PFSK-1 (cell line): ENCODE results near the gene CUTA.

ENCODE experiments used
- FOXP2 ChIP-seq: optimal IDR thresholded peaks from 2 replicates; pipeline ENCODE3; 2011; ENCODE audit warnings: borderline replicate concordance, control low read depth, inconsistent platforms; ENCODE audit not compliant: insufficient read depth; ENCODE audit errors: extremely low read length, extremely low read depth
- POLR2AphosphoS5 ChIP-seq: IDR thresholded peaks from 2 replicates; pipeline ENCODE4 v1.6.1; 2012; ENCODE audit warnings: low read depth, mild to moderate bottlenecking, control low read depth, low read length, moderate library complexity
- SIN3A ChIP-seq: IDR thresholded peaks from 2 replicates; pipeline ENCODE4 v1.6.1; 2012; ENCODE audit warnings: mild to moderate bottlenecking, low read length, moderate library complexity, borderline replicate concordance; ENCODE audit not compliant: insufficient read depth
- TAF1 ChIP-seq: IDR thresholded peaks from 2 replicates; pipeline ENCODE4 v1.6.1; 2012; ENCODE audit warnings: low read length, control low read depth, borderline replicate concordance; ENCODE audit not compliant: insufficient read depth
- TF ChIP-seq, protein P1 (sequence below), 2 experiments: IDR thresholded peaks; 2 replicates each; pipeline versions ENCODE4 v1.6.1 to v1.8.0; 2011 to 2012; ENCODE audit warnings: low read depth in 2 of 2, low read length in 2 of 2, control low read depth in 1 of 2, inconsistent platforms in 1 of 2, mild to moderate bottlenecking in 1 of 2, moderate library complexity in 1 of 2; ENCODE audit not compliant: insufficient read depth in 1 of 2

Gene CUTA

DNA sequence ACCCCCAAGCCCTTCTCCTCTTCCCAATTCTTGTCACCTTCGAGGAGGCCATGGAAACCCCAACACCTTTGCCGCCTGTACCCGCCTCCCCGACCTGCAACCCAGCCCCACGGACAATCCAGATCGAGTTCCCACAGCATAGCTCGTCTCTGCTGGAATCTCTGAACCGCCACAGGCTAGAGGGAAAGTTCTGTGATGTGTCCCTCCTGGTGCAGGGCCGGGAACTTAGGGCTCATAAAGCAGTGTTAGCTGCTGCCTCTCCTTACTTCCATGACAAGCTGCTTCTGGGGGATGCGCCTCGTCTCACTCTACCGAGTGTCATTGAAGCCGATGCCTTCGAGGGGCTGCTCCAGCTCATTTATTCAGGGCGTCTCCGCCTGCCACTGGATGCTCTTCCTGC is 37.1 kb upstream of the CUTA start:
- TF ChIP-seq FOXP2 (no peak), TAF1 (no peak), POLR2AphosphoS5 (no peak), SIN3A (no peak)
- TF ChIP-seq, protein P1, sequence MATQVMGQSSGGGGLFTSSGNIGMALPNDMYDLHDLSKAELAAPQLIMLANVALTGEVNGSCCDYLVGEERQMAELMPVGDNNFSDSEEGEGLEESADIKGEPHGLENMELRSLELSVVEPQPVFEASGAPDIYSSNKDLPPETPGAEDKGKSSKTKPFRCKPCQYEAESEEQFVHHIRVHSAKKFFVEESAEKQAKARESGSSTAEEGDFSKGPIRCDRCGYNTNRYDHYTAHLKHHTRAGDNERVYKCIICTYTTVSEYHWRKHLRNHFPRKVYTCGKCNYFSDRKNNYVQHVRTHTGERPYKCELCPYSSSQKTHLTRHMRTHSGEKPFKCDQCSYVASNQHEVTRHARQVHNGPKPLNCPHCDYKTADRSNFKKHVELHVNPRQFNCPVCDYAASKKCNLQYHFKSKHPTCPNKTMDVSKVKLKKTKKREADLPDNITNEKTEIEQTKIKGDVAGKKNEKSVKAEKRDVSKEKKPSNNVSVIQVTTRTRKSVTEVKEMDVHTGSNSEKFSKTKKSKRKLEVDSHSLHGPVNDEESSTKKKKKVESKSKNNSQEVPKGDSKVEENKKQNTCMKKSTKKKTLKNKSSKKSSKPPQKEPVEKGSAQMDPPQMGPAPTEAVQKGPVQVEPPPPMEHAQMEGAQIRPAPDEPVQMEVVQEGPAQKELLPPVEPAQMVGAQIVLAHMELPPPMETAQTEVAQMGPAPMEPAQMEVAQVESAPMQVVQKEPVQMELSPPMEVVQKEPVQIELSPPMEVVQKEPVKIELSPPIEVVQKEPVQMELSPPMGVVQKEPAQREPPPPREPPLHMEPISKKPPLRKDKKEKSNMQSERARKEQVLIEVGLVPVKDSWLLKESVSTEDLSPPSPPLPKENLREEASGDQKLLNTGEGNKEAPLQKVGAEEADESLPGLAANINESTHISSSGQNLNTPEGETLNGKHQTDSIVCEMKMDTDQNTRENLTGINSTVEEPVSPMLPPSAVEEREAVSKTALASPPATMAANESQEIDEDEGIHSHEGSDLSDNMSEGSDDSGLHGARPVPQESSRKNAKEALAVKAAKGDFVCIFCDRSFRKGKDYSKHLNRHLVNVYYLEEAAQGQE (IDR thresholded peaks at IDR 0.05; ENCODE audit: insufficient read depth in 1 of 2, low read depth in 2 of 2, low read length in 2 of 2): no peak

GRCh38 chr6:33454009-33454946 is 36.4 kb upstream of the CUTA start, which contains the start of gene ZBTB9:
ZBTB9 (plus strand) TSS chr6:33454576; CDS start chr6:33455101, 525 bp downstream.
- TF ChIP-seq SIN3A (no peak; the same call in 1 of the 2 replicates), POLR2AphosphoS5 (peak; percentile 93), FOXP2 (peak; percentile 95), TAF1 (peak; percentile 83; the same call in 1 of the 2 replicates)
- TF ChIP-seq, protein P1 (IDR thresholded peaks at IDR 0.05; ENCODE audit: insufficient read depth in 1 of 2, low read depth in 2 of 2, low read length in 2 of 2): no peak; a peak in 2 of 4 replicates

GRCh38 chr6:33453393-33454008 is 35.6 kb upstream of the CUTA start:
- TF ChIP-seq, protein P1 (IDR thresholded peaks at IDR 0.05; ENCODE audit: insufficient read depth in 1 of 2, low read depth in 2 of 2, low read length in 2 of 2): no peak
- TF ChIP-seq POLR2AphosphoS5 (no peak), FOXP2 (no peak), TAF1 (no peak), SIN3A (no peak)

DNA sequence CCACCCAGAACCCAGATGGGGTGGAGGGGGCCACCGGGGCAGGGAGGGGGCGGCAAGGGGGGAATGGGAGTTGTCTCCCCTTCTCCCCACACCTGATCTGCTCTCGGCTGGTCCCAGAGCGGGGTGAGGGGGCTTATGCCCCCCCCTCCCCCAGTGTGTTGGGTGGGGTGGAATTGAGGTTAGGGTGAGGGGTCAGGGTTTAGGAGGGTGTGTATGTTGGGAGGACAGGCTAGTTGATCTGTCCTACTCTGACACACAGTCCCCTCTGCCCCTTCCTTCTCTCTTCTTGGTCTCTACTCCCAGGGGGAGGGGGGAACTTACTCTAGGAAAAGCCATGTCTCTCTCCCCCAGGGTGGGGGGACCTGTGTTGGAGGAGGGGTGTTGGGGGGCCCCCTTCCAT is 34.6 kb upstream of the CUTA start:
- TF ChIP-seq FOXP2: no peak
- 0 out of 2 replicates have a peak, but pooled peaks have one; percentile 7 for TF ChIP-seq POLR2AphosphoS5
- TF ChIP-seq, protein P1 (IDR thresholded peaks at IDR 0.05; ENCODE audit: insufficient read depth in 1 of 2, low read depth in 2 of 2, low read length in 2 of 2): no peak
